WERI-Rb-1 (cell line): ENCODE data around the gene PFKP.

ENCODE experiments used
- DNase-seq: peaks from one replicate; pipeline ENCODE4 v3.0.0-alpha.2; 2020
- H3K27ac ChIP-seq: fragments of 250-450 bp; sonication (Bioruptor Pico); 2 replicates; pipeline ENCODE4 v1.5.1; 2020; ENCODE audit warnings: mild to moderate bottlenecking, moderate library complexity
- H3K27me3 ChIP-seq: fragments of 250-450 bp; sonication (Bioruptor Pico); 2 replicates; pipeline ENCODE4 v1.5.1; 2021; ENCODE audit warnings: mild to moderate bottlenecking, low read depth, moderate library complexity; ENCODE audit not compliant: insufficient read depth, severe bottlenecking
- H3K36me3 ChIP-seq: fragments of 250-450 bp; sonication (Bioruptor Pico); 2 replicates; pipeline ENCODE4 v1.5.1; 2020; ENCODE audit warnings: mild to moderate bottlenecking, moderate library complexity
- H3K4me3 ChIP-seq: 2 replicates; pipeline ENCODE4 v1.5.1; 2011; ENCODE audit warnings: low read depth, mild to moderate bottlenecking, control low read depth, low read length
- H3K9me3 ChIP-seq: fragments of 250-450 bp; sonication (Bioruptor Pico); 2 replicates; pipeline ENCODE4 v1.5.1; 2021; ENCODE audit warnings: mild to moderate bottlenecking, moderate library complexity; ENCODE audit not compliant: severe bottlenecking
- TF ChIP-seq, protein P1 (sequence below): IDR thresholded peaks from 2 replicates; pipeline ENCODE4 v1.5.1; 2011; ENCODE audit warnings: low read depth, mild to moderate bottlenecking, control low read depth, inconsistent platforms, low read length

The PFKP gene

GRCh38 chr10:3082290-3082689, 14.9 kb downstream of the PFKP start:
- Histone ChIP-seq H3K27ac (no peak overlapping the region), H3K4me3 (no peak overlapping the region), H3K36me3 (no peaks in the 10 kb centered on the region), H3K9me3 (no peaks in the 10 kb centered on the region), H3K27me3 (no peaks in the 10 kb centered on the region)
- no peak for DNase-seq
- TF ChIP-seq, protein P1, sequence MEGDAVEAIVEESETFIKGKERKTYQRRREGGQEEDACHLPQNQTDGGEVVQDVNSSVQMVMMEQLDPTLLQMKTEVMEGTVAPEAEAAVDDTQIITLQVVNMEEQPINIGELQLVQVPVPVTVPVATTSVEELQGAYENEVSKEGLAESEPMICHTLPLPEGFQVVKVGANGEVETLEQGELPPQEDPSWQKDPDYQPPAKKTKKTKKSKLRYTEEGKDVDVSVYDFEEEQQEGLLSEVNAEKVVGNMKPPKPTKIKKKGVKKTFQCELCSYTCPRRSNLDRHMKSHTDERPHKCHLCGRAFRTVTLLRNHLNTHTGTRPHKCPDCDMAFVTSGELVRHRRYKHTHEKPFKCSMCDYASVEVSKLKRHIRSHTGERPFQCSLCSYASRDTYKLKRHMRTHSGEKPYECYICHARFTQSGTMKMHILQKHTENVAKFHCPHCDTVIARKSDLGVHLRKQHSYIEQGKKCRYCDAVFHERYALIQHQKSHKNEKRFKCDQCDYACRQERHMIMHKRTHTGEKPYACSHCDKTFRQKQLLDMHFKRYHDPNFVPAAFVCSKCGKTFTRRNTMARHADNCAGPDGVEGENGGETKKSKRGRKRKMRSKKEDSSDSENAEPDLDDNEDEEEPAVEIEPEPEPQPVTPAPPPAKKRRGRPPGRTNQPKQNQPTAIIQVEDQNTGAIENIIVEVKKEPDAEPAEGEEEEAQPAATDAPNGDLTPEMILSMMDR, result no peak

DNA sequence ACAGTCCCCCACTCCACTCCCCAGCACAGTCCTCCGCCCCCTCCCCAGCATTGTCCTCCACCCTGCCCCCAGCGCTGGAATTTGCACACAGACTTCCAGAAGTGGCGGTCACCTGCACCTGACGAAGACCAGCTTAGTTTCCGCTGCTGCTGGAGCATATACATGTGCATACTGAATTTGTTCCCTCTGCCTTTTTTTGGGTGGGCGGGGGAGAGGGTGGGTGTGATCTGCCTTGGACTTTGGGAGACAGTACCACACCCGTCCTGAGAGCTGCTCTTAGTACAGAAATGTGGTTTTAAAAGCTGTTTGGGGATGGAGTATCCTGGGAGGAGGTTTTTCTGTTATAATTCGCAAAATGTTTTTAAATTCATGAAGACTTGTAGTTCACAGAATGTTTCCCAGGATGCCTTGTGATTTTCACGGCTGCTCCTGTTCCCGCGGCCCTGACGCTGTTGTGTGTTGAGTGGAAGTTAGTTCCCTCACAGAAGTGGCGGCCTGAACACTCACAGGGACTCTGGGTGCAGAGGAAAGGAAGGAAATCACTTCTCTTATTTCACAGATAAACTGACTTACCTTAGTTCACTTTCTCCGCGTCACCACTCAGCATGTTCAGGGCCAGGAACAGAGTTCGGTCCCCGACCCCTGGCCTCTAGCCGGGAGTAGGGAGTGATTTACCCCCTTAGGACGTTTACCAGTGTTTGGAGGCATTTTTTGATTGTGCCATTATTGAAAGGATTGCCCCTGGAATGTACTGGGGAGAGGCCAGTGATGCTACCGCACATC, 18.6 kb downstream of the PFKP start:
- Histone ChIP-seq H3K9me3 (no peaks in the 10 kb centered on the region), H3K36me3 (no peaks in the 10 kb centered on the region), H3K4me3 (no peak overlapping the region), H3K27me3 (no peaks in the 10 kb centered on the region), H3K27ac (no peak overlapping the region)
- TF ChIP-seq, protein P1, result no peak
- no peak for DNase-seq

DNA sequence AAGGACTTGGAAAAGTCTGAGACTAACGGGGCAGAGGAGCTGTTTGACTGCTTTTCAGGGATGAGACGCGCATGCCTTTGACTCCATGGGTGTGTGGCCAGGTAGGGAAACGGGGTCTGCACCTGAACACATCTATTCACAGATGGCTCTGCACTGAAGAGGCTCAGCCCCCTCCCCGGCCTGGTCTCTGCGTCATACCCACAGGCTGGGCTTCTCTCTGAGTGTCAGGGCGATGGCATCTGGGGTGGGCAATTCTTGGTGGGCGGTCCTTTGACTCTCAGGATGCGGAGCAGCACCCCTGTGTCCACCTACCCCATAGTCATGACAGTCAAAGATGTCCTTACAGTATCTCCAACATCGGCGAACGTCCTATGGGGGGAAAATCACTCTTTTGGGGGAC, 23.0 kb downstream of the PFKP start:
- no peak for DNase-seq
- Histone ChIP-seq H3K27me3 (no peaks in the 10 kb centered on the region), H3K4me3 (no peak overlapping the region), H3K36me3 (no peaks in the 10 kb centered on the region), H3K27ac (no peak overlapping the region), H3K9me3 (no peaks in the 10 kb centered on the region)
- TF ChIP-seq, protein P1, result no peak

DNA sequence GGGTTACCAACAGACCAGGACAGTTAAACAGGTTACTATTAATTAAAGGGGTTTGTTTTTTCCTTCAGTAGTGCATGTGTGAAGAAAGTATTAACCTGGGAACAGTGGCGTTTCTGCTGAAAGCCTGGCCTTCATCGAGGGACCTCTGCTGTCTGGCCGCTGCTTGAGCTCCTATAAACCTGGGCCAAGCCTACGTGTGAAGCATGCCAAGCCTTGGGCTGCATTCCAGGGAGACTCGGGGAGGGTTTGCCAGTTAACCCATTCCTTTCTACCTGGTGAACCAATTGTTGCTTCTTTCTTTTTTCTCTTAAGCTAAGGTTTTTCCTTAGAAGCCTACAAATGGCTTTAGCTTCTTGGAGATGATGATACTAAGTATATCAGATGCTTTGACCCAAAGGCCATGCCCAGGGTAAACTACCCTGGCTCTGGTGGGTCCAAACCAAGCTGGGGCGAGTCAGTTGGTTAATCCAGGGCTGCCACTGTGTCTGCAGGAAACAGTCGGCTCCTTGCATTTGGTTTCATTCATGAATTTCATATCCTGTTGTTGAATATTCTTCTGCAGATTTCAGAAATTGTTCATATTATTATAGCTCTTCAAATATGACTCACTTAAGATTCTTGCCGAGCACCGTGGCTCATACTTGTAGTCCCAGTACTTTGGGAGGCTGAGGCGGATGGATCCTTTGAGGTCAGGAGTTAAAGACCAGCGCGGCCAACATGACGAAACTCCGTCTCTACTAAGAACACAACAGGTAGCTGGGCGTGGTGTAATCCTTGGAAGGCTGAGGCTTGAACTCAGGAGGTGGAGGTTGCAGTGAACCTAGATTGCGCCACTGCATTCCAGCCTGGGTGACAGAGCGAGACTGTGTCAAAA, 23.8 kb downstream of the PFKP start:
- Histone ChIP-seq H3K9me3 (no peaks in the 10 kb centered on the region), H3K27ac (no peak overlapping the region), H3K36me3 (no peaks in the 10 kb centered on the region), H3K4me3 (no peak overlapping the region), H3K27me3 (no peaks in the 10 kb centered on the region)
- DNase-seq, result no peak
- TF ChIP-seq, protein P1, result no peak

DNA sequence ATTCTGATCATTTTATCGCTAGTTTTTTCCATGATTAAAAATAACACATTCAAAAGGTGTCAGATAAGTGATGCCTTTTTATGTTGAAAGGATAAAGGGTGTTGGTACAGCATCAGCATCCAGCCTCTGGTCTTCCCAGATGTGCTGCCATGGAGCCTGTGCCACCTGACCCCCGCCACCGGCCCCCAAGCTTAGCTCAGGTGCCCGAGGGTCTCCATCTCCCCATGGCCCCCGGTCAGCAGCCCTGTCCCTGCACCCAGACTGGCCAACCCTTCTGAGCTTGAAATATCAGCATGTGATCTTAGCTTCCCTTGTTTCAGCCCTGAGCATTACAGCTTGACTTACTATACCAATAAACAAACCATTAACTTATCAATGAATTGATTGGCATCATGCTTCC, 24.6 kb downstream of the PFKP start:
- Histone ChIP-seq H3K36me3 (no peaks in the 10 kb centered on the region), H3K27me3 (no peaks in the 10 kb centered on the region), H3K27ac (no peak overlapping the region), H3K9me3 (no peaks in the 10 kb centered on the region), H3K4me3 (no peak overlapping the region)
- no peak for DNase-seq
- TF ChIP-seq, protein P1, result no peak
